T-helper 1 cell treated with Interleukin-12 subunit alpha and Interleukin-12 subunit beta and Interleukin-4 antibody, amounts not matched to agents 30 ng/mL and 1 ng/mL, for 36 hours (primary cell): Measurements from ENCODE around the gene RNASEH1. TPM values are rescaled to one million over a fixed set of nuclear protein-coding genes. Genes with fewer than 3 reads are reported as not detected.

Source experiments
- intact Hi-C: fragments of 100-400 bp; cut with micrococcal nuclease; formaldehyde crosslinking; loops from one replicate; pipeline ENCODE4 v1.15.1; 2024
- total RNA-seq: library from RNA; stranded (reverse); gene quantifications from 2 replicates; pipeline ENCODE4 v1.2.3, GENCODE V29; 2022

The RNASEH1 gene
- total RNA-seq, 1 donor from 2014 or later: 25.9 TPM

- intact Hi-C loops: no loop called here
Observed at GRCh38 chr2:3563521-3563976, 5.4 kb upstream of the RNASEH1 start.

- intact Hi-C loops: loop anchor here (1.0 kb wide), 7 partner anchors 18 to 1500 kb away; partner anchors contain the start of genes ADI1, EIPR1 and RPS7
Observed at GRCh38 chr2:3557639-3558204, 411 bp downstream of the RNASEH1 start.

- intact Hi-C loops: no loop called here
Observed at GRCh38 chr2:3553946-3554345, 4.2 kb downstream of the RNASEH1 start.

GRCh38 chr2:3547915-3548314, 10.2 kb downstream of the RNASEH1 start:
- intact Hi-C loops: no loop called here

GRCh38 chr2:3545788-3546478, 12.2 kb downstream of the RNASEH1 start:
- intact Hi-C loops: no loop called here

GRCh38 chr2:3543023-3543683, 15.0 kb downstream of the RNASEH1 start:
- intact Hi-C loops: no loop called here

GRCh38 chr2:3542107-3542506, 16.0 kb downstream of the RNASEH1 start:
- intact Hi-C loops: no loop called here

- intact Hi-C loops: no loop called here
Observed at GRCh38 chr2:3539836-3540235, 18.3 kb downstream of the RNASEH1 start.

GRCh38 chr2:3536682-3537632, 21.2 kb downstream of the RNASEH1 start:
- intact Hi-C loops: loop anchor here (1.0 kb wide), 1 partner anchor 114 kb away; no protein-coding TSS in a partner anchor

- intact Hi-C loops: loop anchor here (1.0 kb wide), 1 partner anchor 115 kb away; no protein-coding TSS in a partner anchor
Observed at GRCh38 chr2:3535794-3536681, 22.1 kb downstream of the RNASEH1 start.

- intact Hi-C loops: no loop called here
Observed at GRCh38 chr2:3535467-3535793, 22.7 kb downstream of the RNASEH1 start.

GRCh38 chr2:3534251-3534814, 23.8 kb downstream of the RNASEH1 start:
- intact Hi-C loops: no loop called here

- intact Hi-C loops: no loop called here
Observed at GRCh38 chr2:3533836-3534235, 24.3 kb downstream of the RNASEH1 start.

GRCh38 chr2:3532941-3533340, 25.2 kb downstream of the RNASEH1 start:
- intact Hi-C loops: no loop called here

- intact Hi-C loops: no loop called here
Observed at GRCh38 chr2:3529316-3530025, 28.7 kb downstream of the RNASEH1 start.

- intact Hi-C loops: no loop called here
Observed at GRCh38 chr2:3527886-3528785, 30.0 kb downstream of the RNASEH1 start.

GRCh38 chr2:3526871-3527270, 31.3 kb downstream of the RNASEH1 start:
- intact Hi-C loops: no loop called here

- intact Hi-C loops: no loop called here
Observed at GRCh38 chr2:3523551-3524041, 34.5 kb downstream of the RNASEH1 start.
